Aorta (tissue), 5 donors: ENCODE data around the gene VRK3. TPM values are rescaled to one million over a fixed set of nuclear protein-coding genes. Genes with fewer than 3 reads are reported as not detected.

Source experiments
- ATAC-seq: fragments of 200-7000 bp; cut with Tn5 transposase; one replicate; pipeline ENCODE4 v1.9.1; 2022; ENCODE audit warnings: moderate library complexity; ENCODE audit not compliant: low FRiP score
- DNase-seq, 2 donors: peaks; one replicate each; pipeline ENCODE4 v3.0.0-alpha.2; 2020
- H3K27ac ChIP-seq, 2 donors: one replicate each; pipeline ENCODE4 v1.5.1; 2013; ENCODE audit warnings: low read length in 2 of 2, mild to moderate bottlenecking in 2 of 2, moderate library complexity in 2 of 2, control low read depth in 1 of 2, inconsistent platforms in 1 of 2, low read depth in 1 of 2
- H3K27me3 ChIP-seq, 2 donors: one replicate each; pipeline ENCODE4 v1.6.1; 2013; ENCODE audit warnings: control low read depth in 1 of 2, low read length in 1 of 2, mild to moderate bottlenecking in 1 of 2, moderate library complexity in 1 of 2; ENCODE audit not compliant: insufficient read depth in 2 of 2, control insufficient read depth in 1 of 2
- H3K36me3 ChIP-seq, 2 donors: one replicate each; pipeline ENCODE4 v1.6.1; 2013; ENCODE audit warnings: control low read depth in 1 of 2, low read length in 1 of 2, mild to moderate bottlenecking in 1 of 2; ENCODE audit not compliant: insufficient read depth in 2 of 2, control insufficient read depth in 1 of 2
- H3K4me1 ChIP-seq, 2 donors: one replicate each; pipeline ENCODE4 v1.6.1; 2013; ENCODE audit warnings: low read length in 2 of 2, control low read depth in 1 of 2, mild to moderate bottlenecking in 1 of 2, moderate library complexity in 1 of 2; ENCODE audit not compliant: insufficient read depth in 2 of 2, control insufficient read depth in 1 of 2
- H3K4me3 ChIP-seq, 2 donors: one replicate each; pipeline ENCODE4 v1.5.1; 2013; ENCODE audit warnings: low read length in 2 of 2, control low read depth in 1 of 2, mild to moderate bottlenecking in 1 of 2
- H3K9me3 ChIP-seq: one replicate; pipeline ENCODE4 v1.6.1; 2013; ENCODE audit warnings: mild to moderate bottlenecking, low read length; ENCODE audit not compliant: control insufficient read depth
- WGBS, 2 donors: extraction: QIAGEN DNeasy Blood & Tissue Kit; methylation state at CpG; one replicate each; pipeline ENCODE4 v1.1.7; 2013; 5-methylcytosine and 5-hydroxymethylcytosine counted together
- intact Hi-C, 2 donors: fragments of 100-400 bp; cut with DNase I; formaldehyde crosslinking; loops; one replicate each; pipeline versions ENCODE4 v1.14.2 to v1.15.0; 2022
- polyA plus RNA-seq, 2 donors: library from polyadenylated mRNA; stranded (reverse); fragments of 200-250 nt; gene quantifications; one replicate each; pipeline ENCODE4 v1.2.3, GENCODE V29; 2013
- total RNA-seq, 2 donors: library from RNA; stranded (reverse); fragmentation: NEBNext Ultra II Directional; extraction: Animal tissue kit (Norgen Biotek cat#: 25700); gene quantifications; one replicate each; pipeline ENCODE4 v1.2.1, GENCODE V29; 2021
- donor health status: healthy with polysubstance abuse.
- donor health status: Bipolar disorder and iron deficiency.
- donor health status: DM: no; HTN: no; CAD: no.
- donor health status: DM: no; HTN: no; CAD: no.
- donor health status: DM: yes; HTN: yes; CAD: no.

VRK3 gene
- total and polyA plus RNA-seq, 4 donors: 23.7 to 40.5 (median 31.8) TPM

DNA sequence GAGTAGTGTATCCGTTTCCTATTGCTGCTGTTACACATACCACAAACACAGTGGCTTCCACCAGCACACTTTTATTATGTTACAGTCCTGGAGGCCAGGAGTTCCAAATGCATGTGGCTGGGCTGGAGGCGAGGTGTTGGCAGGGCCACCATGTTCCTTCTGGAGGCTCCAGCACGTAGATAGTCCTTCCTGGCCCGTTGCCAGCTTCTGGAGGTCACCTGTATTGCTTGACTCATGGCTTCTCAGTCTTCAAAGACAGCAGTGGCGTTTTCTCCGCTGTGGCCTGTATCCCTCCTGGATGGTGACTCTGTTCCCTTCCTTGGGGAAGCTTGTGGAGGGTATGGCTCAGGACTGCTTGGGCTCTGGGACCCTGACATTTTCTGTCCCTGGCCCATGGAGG is 15.8 kb upstream of the VRK3 start:
- ATAC-seq (no peak), DNase-seq (no peak)
- Histone ChIP-seq H3K27me3 (no peaks in the 10 kb centered on the region), H3K4me3 (no peak overlapping the region), H3K9me3 (peaks cover 17% of the 10 kb centered on the region), H3K4me1 (no peaks in the 10 kb centered on the region), H3K36me3 (peaks cover 35 to 38% of the 10 kb centered on the region in 2 donors), H3K27ac (no peak overlapping the region)
- intact Hi-C loops: loop anchor here in 1 of 2 donors (10.0 kb wide), 1 partner anchor 94 kb away; no protein-coding TSS in a partner anchor
- 84% methylated on average over 6 of the region's 6 CpGs for WGBS, 2 donors

DNA sequence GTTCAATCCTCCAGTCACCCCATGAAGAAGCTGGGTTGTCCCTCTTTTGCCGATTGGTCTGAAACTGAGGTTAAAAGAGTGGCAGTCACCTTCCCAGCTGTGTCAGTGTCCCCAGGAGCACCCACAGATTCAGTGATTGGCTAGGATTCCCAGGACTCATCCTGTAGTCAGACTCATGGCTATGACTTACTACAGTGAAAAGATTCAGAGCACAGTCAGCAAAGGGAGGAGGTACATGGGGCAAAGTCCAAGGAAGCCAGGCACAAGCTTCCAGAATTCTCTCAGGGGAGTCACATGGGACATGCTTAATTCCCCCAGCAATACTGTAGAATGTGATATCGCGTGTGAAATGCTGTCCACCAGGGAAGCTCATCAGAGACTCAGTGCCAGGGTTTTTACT is 14.8 kb upstream of the VRK3 start:
- intact Hi-C loops: loop anchor here in 1 of 2 donors (10.0 kb wide), 1 partner anchor 95 kb away; no protein-coding TSS in a partner anchor

DNA sequence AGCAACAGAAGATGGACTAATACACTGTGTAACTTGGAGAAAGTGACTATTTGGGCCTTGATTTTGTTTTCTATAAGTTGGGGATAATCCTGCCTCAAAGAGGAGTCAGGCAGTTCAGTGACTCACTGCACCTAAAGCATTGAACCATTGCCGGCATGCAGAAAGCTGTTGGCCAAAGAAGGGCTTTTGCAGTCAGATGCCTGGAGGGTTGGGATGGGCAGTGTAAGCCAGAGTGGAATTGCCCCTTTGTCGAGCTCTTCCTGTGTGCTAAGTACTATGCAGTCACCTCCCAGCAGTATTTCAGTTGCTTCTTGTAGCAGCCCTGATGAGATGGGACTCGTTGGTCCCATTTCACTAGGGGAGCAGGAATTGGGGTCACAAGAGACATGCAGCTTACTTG is 11.7 kb upstream of the VRK3 start:
- Histone ChIP-seq H3K4me1 (no peaks in the 10 kb centered on the region), H3K36me3 (peaks cover 21 to 28% of the 10 kb centered on the region in 2 donors), H3K9me3 (no peaks in the 10 kb centered on the region), H3K27me3 (no peaks in the 10 kb centered on the region), H3K4me3 (no peak overlapping the region), H3K27ac (no peak overlapping the region)
- intact Hi-C loops: no loop called here
- 93% methylated on average over 3 of the region's 3 CpGs for WGBS, 2 donors
- DNase-seq (no peak), ATAC-seq (no peak)

More for the DNA sequence above, 14.8 kb upstream of the VRK3 start:
- H3K27me3 ChIP-seq: no peaks in the 10 kb centered on the region
- no peak for DNase-seq
- no peak overlapping the region for H3K4me3 ChIP-seq
- WGBS, 2 donors: 94 to 95% methylated on average over 3 of the region's 3 CpGs
- peaks cover 31 to 32% of the 10 kb centered on the region in 2 donors for H3K36me3 ChIP-seq
- H3K27ac ChIP-seq: no peak overlapping the region
- H3K9me3 ChIP-seq: peaks cover 9% of the 10 kb centered on the region
- no peaks in the 10 kb centered on the region for H3K4me1 ChIP-seq
- ATAC-seq: no peak

DNA sequence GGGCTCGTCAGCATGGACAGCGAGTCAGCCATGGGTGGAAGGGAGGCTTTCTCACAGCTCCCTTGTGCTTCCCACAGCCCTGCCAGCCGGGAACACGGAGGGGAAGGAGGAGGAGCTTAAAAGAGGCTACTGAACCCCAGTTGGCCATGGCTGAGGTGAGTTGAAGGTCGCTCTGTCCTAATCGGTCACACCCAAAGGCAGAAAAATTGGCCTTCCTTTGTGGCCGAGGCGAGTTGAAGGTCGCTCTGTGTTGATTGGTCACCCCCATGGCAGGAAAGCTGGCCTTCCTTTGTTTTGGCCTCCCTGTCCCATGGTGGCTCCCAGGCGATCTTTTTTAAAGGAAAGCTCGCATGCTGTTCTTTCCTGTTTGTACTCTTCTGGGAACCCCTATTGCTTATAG is 5.8 kb upstream of the VRK3 start:
- intact Hi-C loops: no loop called here
- H3K27me3 ChIP-seq: no peaks in the 10 kb centered on the region
- ATAC-seq: no peak
- no peak for DNase-seq
- H3K4me1 ChIP-seq: no peaks in the 10 kb centered on the region
- 91 to 94% methylated on average over 11 of the region's 11 CpGs for WGBS, 2 donors
- H3K4me3 ChIP-seq: no peak overlapping the region
- no peaks in the 10 kb centered on the region for H3K9me3 ChIP-seq
- H3K27ac ChIP-seq: no peak overlapping the region
- peaks cover 7 to 13% of the 10 kb centered on the region in 2 donors for H3K36me3 ChIP-seq

DNA sequence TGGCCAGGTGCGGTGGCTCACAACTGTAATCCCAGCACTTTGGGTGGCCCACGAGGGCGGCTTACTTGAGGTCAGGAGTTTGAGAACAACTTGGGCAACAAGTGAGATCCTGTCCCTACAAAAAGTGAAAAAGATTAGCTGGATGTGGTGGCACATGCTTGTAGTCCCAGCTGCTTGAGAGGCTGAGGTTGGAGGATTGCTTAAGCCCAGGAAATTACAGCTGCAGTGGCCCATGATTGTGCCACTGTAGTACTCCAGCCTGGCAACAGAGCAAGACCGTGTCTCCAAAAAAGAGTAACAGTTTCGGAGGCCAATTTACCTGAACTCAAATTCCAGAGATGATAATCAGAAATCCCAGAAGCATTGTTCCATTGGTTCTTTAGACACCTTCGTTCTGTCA is 5.1 kb upstream of the VRK3 start:
- WGBS, 2 donors: 95 to 96% methylated on average over 6 of the region's 6 CpGs
- ATAC-seq: no peak
- H3K9me3 ChIP-seq: no peaks in the 10 kb centered on the region
- H3K4me1 ChIP-seq: no peaks in the 10 kb centered on the region
- no peak overlapping the region for H3K4me3 ChIP-seq
- no peak for DNase-seq
- H3K27me3 ChIP-seq: no peaks in the 10 kb centered on the region
- intact Hi-C loops: no loop called here
- H3K27ac ChIP-seq: no peak overlapping the region
- H3K36me3 ChIP-seq: peaks cover 7 to 13% of the 10 kb centered on the region in 2 donors

DNA sequence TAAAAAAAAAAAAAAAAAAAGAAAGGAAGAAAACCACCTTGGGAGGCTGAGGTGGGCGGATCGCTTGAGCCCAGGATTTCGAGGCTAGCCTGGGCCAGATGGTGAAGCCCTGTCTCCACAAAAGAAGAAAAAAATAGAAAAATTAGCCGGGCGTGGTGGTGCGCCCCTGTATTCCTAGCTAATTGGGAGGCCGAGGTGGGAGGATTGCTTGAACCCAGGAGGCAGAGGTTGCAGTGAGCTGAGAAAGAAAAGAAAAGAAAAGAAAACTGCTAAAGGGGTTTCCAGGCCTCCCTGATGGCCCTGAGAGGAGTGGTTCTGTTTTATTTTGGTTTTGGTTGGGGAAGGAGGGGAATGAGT is 1.4 kb upstream of the VRK3 start:
- no peaks in the 10 kb centered on the region for H3K4me1 ChIP-seq
- 85 to 87% methylated on average over 7 of the region's 7 CpGs for WGBS, 2 donors

DNA sequence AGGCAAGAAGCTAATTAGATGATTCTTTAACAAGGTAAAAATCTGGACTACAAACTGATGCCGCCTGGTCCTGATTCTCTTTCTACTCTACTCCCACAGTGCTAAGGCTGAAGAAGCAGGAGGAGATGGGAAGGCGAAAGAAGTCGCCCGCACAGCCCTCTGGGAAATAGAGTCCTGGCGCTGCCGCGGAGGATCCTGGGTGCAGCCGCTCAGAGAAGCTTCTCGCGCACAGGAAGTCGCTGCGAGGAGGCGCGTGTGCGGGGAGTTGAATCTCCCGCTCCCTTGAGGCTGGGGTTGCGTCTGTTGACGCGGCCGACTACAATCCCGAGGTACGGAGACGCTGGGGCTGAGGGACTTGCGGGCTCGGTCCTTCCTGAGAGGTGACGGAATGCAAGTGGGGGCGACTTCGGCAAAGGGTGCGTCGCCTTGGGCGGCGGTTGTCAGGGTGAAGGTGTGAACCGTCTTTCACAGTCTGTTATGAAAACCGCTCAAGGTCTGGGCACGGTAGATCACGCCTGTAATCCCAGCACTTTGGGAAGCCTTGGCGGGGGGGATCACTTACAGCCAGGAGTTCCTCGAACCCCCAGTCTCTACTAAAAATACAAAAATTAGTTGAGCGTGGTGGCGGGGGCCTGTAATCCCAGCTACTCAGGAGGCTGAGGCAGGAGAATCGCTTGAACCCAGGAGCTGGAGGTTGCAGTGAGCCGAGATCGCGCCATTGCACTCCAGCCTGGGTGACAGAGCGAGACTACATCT is 800 bp upstream of the VRK3 start, which contains the start of gene ZNF473:
Gene ZNF473, plus strand, starts transcription at position 212 of the 756 bp plus-strand sequence. CDS start 5,078 bp downstream, outside the sequence.
- H3K4me3 ChIP-seq: peak within 1 kb of the TSS; percentile 84 to 93
- H3K27me3 ChIP-seq: no peaks in the 10 kb centered on the region
- WGBS, 2 donors: 7 to 11% methylated on average over 45 of the region's 45 CpGs
- peaks cover 0 to 4% of the 10 kb centered on the region in 2 donors for H3K36me3 ChIP-seq
- intact Hi-C loops: loop anchor here in 1 of 2 donors (1.0 kb wide), 1 partner anchor 22 kb away; no protein-coding TSS in a partner anchor
- ATAC-seq (peak; percentile 94), DNase-seq (peak; percentile 97)
- H3K4me1 ChIP-seq: no peaks in the 10 kb centered on the region
- no peaks in the 10 kb centered on the region for H3K9me3 ChIP-seq
- peak within 1 kb of the TSS in 1 of 2 donors; percentile 83 for H3K27ac ChIP-seq

More for the DNA sequence above, 1.4 kb upstream of the VRK3 start:
- Histone ChIP-seq H3K4me3 (peak overlapping the region in 1 of 2 donors; percentile 93), H3K9me3 (no peaks in the 10 kb centered on the region), H3K27me3 (no peaks in the 10 kb centered on the region), H3K27ac (no peak overlapping the region), H3K36me3 (peaks cover 0 to 4% of the 10 kb centered on the region in 2 donors)
- intact Hi-C loops: no loop called here
- DNase-seq: no peak
- no peak for ATAC-seq

DNA sequence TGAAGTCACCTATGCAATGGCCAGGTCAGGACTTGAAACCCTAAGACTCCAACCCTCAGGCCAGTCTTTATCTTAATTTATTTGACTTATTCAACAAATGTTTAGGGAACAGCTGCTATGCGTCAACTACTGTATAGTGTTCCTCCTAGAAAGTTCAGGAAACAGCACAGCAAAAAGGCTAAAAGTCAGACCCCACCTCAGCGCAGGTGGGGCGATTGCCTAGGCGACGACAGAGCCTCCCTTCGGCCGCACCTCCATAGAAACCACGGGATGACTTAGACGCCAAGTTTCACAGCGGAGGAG is 502 bp downstream of the VRK3 start:
- Histone ChIP-seq H3K4me1 (no peaks in the 10 kb centered on the region), H3K9me3 (no peaks in the 10 kb centered on the region), H3K27me3 (no peaks in the 10 kb centered on the region), H3K36me3 (no peaks in the 10 kb centered on the region), H3K4me3 (peak overlapping the region; percentile 84 to 89), H3K27ac (peak overlapping the region in 1 of 2 donors; percentile 77)
- no peak for DNase-seq
- 0 to 1% methylated on average over 10 of the region's 10 CpGs for WGBS, 2 donors
- intact Hi-C loops: loop anchor here in 1 of 2 donors (1.0 kb wide), 1 partner anchor 20 kb away; no protein-coding TSS in a partner anchor
- no peak for ATAC-seq

DNA sequence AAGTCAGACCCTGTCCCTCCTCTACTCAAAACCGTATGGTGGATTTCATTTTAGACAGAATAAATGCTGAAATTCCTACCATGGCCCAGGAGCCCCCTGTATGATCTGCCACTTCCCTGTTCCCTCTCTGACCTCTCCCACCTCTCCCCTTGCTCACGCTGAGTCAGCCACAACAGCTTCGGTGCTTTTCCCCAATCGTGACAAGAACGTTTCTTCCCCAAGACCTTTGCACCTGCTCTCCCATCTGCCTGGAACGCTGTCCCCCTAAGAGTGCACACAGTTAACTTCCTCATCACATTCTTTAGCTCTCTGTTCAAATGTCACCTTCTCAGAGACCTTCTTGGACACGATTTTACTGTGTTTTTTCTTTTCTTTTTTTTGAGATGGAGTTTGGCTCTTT is 2.3 kb downstream of the VRK3 start:
- intact Hi-C loops: no loop called here
- Histone ChIP-seq H3K9me3 (no peaks in the 10 kb centered on the region), H3K27ac (no peak overlapping the region), H3K4me1 (no peaks in the 10 kb centered on the region), H3K4me3 (no peak overlapping the region), H3K36me3 (no peaks in the 10 kb centered on the region), H3K27me3 (no peaks in the 10 kb centered on the region)
- no peak for DNase-seq
- no peak for ATAC-seq
- 78 to 79% methylated on average over 7 of the region's 7 CpGs for WGBS, 2 donors
